Kidney (tissue), 14 donors: Measurements from ENCODE around the gene RAVER2. TPM values are rescaled to one million over a fixed set of nuclear protein-coding genes. Genes with fewer than 3 reads are reported as not detected.

ENCODE experiments used
- DNase-seq, 5 donors: peaks; one replicate each; pipeline ENCODE4 v3.0.0-alpha.2; 2013 to 2020
- FAIRE-seq: peaks from 2 replicates; lab custom pipeline; 2012; peaks lifted over from hg19 to GRCh38; lab: Jason Lieb, UNC
- H3K27ac ChIP-seq, 2 donors: one replicate each; pipeline ENCODE4 v1.7.0; 2013; ENCODE audit warnings: low read depth in 2 of 2, low read length in 2 of 2, inconsistent platforms in 1 of 2
- H3K27me3 ChIP-seq: one replicate; pipeline ENCODE4 v1.7.1; 2013; ENCODE audit warnings: low read length, inconsistent platforms; ENCODE audit not compliant: control insufficient read depth, insufficient read depth
- H3K36me3 ChIP-seq, 3 donors: one replicate each; pipeline versions ENCODE4 v1.7.0 to v1.7.1; 2013; ENCODE audit warnings: low read length in 3 of 3, control low read depth in 1 of 3, inconsistent platforms in 1 of 3; ENCODE audit not compliant: insufficient read depth in 3 of 3, control insufficient read depth in 2 of 3
- H3K4me1 ChIP-seq, 3 donors: one replicate each; pipeline versions ENCODE4 v1.7.0 to v1.7.1; 2013; ENCODE audit warnings: low read length in 3 of 3, inconsistent platforms in 1 of 3, low read depth in 1 of 3; ENCODE audit not compliant: control insufficient read depth in 2 of 3, insufficient read depth in 2 of 3
- H3K4me3 ChIP-seq, 3 donors: one replicate each; pipeline versions ENCODE4 v1.7.0 to v1.8.1; 2013; ENCODE audit warnings: low read length in 3 of 3, control low read depth in 1 of 3, inconsistent platforms in 1 of 3
- H3K9ac ChIP-seq, 3 donors: one replicate each; pipeline versions ENCODE4 v1.7.0 to v1.7.1; 2013; ENCODE audit warnings: low read length in 3 of 3, control low read depth in 1 of 3, inconsistent platforms in 1 of 3
- H3K9me3 ChIP-seq, 3 donors: one replicate each; pipeline versions ENCODE4 v1.7.0 to v1.7.1; 2013; ENCODE audit warnings: low read length in 3 of 3, control low read depth in 1 of 3, inconsistent platforms in 1 of 3; ENCODE audit not compliant: control insufficient read depth in 2 of 3, insufficient read depth in 1 of 3
- intact Hi-C: fragments of 100-400 bp; cut with DNase I; formaldehyde crosslinking; loops from one replicate; pipeline ENCODE4 v1.11.1; 2022
- polyA plus RNA-seq: library from polyadenylated mRNA; stranded (reverse); fragments of 350-450 nt; fragmentation: Illumina TruSeq; extraction: RNeasy Lipid Tissue Mini Kit (QIAGEN cat#74804); gene quantifications from one replicate; pipeline ENCODE4 v1.2.3, GENCODE V29; 2014; ENCODE audit warnings: low read depth, low replicate concordance; ENCODE audit not compliant: insufficient read depth
- total RNA-seq: library from RNA; stranded (reverse); fragmentation: NEBNext Ultra II Directional; extraction: Animal tissue kit (Norgen Biotek cat#: 25700); gene quantifications from one replicate; pipeline ENCODE4 v1.2.1, GENCODE V29; 2021
- TF ChIP-seq, protein P1 (sequence below): IDR thresholded peaks from 3 replicates; pipeline ENCODE4 v1.5.1; 2012; ENCODE audit warnings: mild to moderate bottlenecking, moderate library complexity, borderline replicate concordance; ENCODE audit not compliant: insufficient read depth; ENCODE audit errors: extremely low read depth
- donor health status: control.
- donor health status: control.
- donor health status: control.
- donor health status: control.
- donor health status: control.
- donor health status: DM: yes; HTN: yes; CAD: no.
- donor health status: Normal renal cell carcinoma (clear cell type).

RAVER2 gene
- total and polyA plus RNA-seq, 2 donors from 2014 or later, result 7.7 to 9.4 TPM

DNA sequence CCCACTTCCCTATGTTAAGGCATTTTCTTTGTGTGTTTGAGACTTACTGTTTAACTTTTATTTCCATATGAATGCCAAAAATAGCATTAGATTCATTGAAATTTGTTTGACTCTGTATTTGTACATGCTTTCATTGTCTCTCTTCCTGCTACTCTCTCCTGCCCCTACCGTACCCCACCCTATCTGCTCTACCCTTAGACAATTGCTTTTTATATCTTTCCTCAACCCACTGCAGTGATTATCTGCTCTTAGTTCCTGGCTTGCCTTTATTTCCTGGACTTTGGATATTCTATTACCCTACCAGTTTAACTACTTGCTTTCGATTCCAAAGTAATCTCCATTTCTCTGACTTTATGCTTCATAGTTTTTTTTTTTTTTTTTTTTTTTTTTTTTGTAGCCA lies 10.5 kb downstream of the RAVER2 start:
- no peaks in the 10 kb centered on the region for H3K9me3 ChIP-seq
- TF ChIP-seq, protein P1, sequence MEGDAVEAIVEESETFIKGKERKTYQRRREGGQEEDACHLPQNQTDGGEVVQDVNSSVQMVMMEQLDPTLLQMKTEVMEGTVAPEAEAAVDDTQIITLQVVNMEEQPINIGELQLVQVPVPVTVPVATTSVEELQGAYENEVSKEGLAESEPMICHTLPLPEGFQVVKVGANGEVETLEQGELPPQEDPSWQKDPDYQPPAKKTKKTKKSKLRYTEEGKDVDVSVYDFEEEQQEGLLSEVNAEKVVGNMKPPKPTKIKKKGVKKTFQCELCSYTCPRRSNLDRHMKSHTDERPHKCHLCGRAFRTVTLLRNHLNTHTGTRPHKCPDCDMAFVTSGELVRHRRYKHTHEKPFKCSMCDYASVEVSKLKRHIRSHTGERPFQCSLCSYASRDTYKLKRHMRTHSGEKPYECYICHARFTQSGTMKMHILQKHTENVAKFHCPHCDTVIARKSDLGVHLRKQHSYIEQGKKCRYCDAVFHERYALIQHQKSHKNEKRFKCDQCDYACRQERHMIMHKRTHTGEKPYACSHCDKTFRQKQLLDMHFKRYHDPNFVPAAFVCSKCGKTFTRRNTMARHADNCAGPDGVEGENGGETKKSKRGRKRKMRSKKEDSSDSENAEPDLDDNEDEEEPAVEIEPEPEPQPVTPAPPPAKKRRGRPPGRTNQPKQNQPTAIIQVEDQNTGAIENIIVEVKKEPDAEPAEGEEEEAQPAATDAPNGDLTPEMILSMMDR, result no peak
- H3K4me1 ChIP-seq, result peaks cover 0 to 7% (median 0%) of the 10 kb centered on the region in 3 donors
- intact Hi-C loops, result no loop called here
- H3K9ac ChIP-seq, result no peak overlapping the region
- DNase-seq (peak in 1 of 5 donors; percentile 21), FAIRE-seq (no peak)
- no peaks in the 10 kb centered on the region for H3K36me3 ChIP-seq
- no peak overlapping the region for H3K27ac ChIP-seq
- H3K27me3 ChIP-seq, result no peaks in the 10 kb centered on the region
- no peak overlapping the region for H3K4me3 ChIP-seq

- FAIRE-seq (no peak), DNase-seq (no peak)
- H3K27ac ChIP-seq, result no peak overlapping the region
- H3K4me1 ChIP-seq, result peaks cover 0 to 7% (median 0%) of the 10 kb centered on the region in 3 donors
- intact Hi-C loops, result no loop called here
- no peaks in the 10 kb centered on the region for H3K36me3 ChIP-seq
- no peak overlapping the region for H3K4me3 ChIP-seq
- H3K9ac ChIP-seq, result no peak overlapping the region
- H3K9me3 ChIP-seq, result no peaks in the 10 kb centered on the region
- no peaks in the 10 kb centered on the region for H3K27me3 ChIP-seq
- TF ChIP-seq, protein P1, result no peak
Measured at GRCh38 chr1:64756770-64757169, 11.9 kb downstream of the RAVER2 start.

- intact Hi-C loops, result no loop called here
- Histone ChIP-seq H3K4me3 (no peak overlapping the region), H3K27ac (no peak overlapping the region), H3K9me3 (no peaks in the 10 kb centered on the region), H3K4me1 (peaks cover 0 to 7% (median 0%) of the 10 kb centered on the region in 3 donors), H3K9ac (no peak overlapping the region), H3K27me3 (no peaks in the 10 kb centered on the region), H3K36me3 (no peaks in the 10 kb centered on the region)
- FAIRE-seq (no peak), DNase-seq (no peak)
- TF ChIP-seq, protein P1, result no peak
Measured at GRCh38 chr1:64757213-64757612, 12.3 kb downstream of the RAVER2 start.

GRCh38 chr1:64758233-64758632 lies 13.4 kb downstream of the RAVER2 start:
- FAIRE-seq (no peak), DNase-seq (no peak)
- H3K4me3 ChIP-seq, result no peak overlapping the region
- H3K9me3 ChIP-seq, result no peaks in the 10 kb centered on the region
- no peaks in the 10 kb centered on the region for H3K27me3 ChIP-seq
- intact Hi-C loops, result no loop called here
- no peak overlapping the region for H3K9ac ChIP-seq
- H3K27ac ChIP-seq, result no peak overlapping the region
- H3K36me3 ChIP-seq, result no peaks in the 10 kb centered on the region
- peaks cover 0 to 7% (median 0%) of the 10 kb centered on the region in 3 donors for H3K4me1 ChIP-seq
- TF ChIP-seq, protein P1, result no peak
